ENCODE measurements around the gene OTOS. TPM values are rescaled to one million over a fixed set of nuclear protein-coding genes. Genes with fewer than 3 reads are reported as not detected.

The OTOS gene
- total RNA-seq, 1 donor from 2014 or later: not detected

- no peaks in the 10 kb centered on the region for H3K9me3 Mint-ChIP-seq (ENCODE audit: low read depth)
- H3K4me1 Mint-ChIP-seq (ENCODE audit: low read depth): no peaks in the 10 kb centered on the region
- peaks cover 24% of the 10 kb centered on the region for H3K27me3 Mint-ChIP-seq
- no peaks in the 10 kb centered on the region for H3K36me3 Mint-ChIP-seq (ENCODE audit: insufficient read depth)
- no peak for DNase-seq (ENCODE audit: low spot score, unreplicated experiment)
- H3K4me3 Mint-ChIP-seq (ENCODE audit: low read depth): no peak overlapping the region
- no peak overlapping the region for H3K27ac Mint-ChIP-seq
- no peak for TF ChIP-seq CTCF (IDR thresholded peaks at IDR 0.05; ENCODE audit: unreplicated experiment)
These were observed 15.4 kb upstream of the OTOS start for GRCh38 chr2:240155745-240156390.

- TF ChIP-seq CTCF (IDR thresholded peaks at IDR 0.05; ENCODE audit: unreplicated experiment): no peak
- Mint-ChIP-seq H3K36me3 (ENCODE audit: insufficient read depth) (no peaks in the 10 kb centered on the region), H3K27ac (no peak overlapping the region), H3K4me1 (ENCODE audit: low read depth) (no peaks in the 10 kb centered on the region), H3K4me3 (ENCODE audit: low read depth) (no peak overlapping the region), H3K27me3 (peaks cover 24% of the 10 kb centered on the region), H3K9me3 (ENCODE audit: low read depth) (no peaks in the 10 kb centered on the region)
- DNase-seq (ENCODE audit: low spot score, unreplicated experiment): no peak
These were observed 14.7 kb upstream of the OTOS start for GRCh38 chr2:240155048-240155744.

GRCh38 chr2:240154606-240155005 is 14.1 kb upstream of the OTOS start:
- Mint-ChIP-seq H3K27ac (no peak overlapping the region), H3K36me3 (ENCODE audit: insufficient read depth) (no peaks in the 10 kb centered on the region), H3K9me3 (ENCODE audit: low read depth) (no peaks in the 10 kb centered on the region), H3K27me3 (peaks cover 26% of the 10 kb centered on the region), H3K4me3 (ENCODE audit: low read depth) (no peak overlapping the region), H3K4me1 (ENCODE audit: low read depth) (no peaks in the 10 kb centered on the region)
- TF ChIP-seq CTCF (IDR thresholded peaks at IDR 0.05; ENCODE audit: unreplicated experiment): no peak
- DNase-seq (ENCODE audit: low spot score, unreplicated experiment): no peak

- Mint-ChIP-seq H3K27ac (no peak overlapping the region), H3K9me3 (ENCODE audit: low read depth) (no peaks in the 10 kb centered on the region), H3K36me3 (ENCODE audit: insufficient read depth) (no peaks in the 10 kb centered on the region), H3K4me3 (ENCODE audit: low read depth) (no peak overlapping the region), H3K27me3 (peaks cover 26% of the 10 kb centered on the region), H3K4me1 (ENCODE audit: low read depth) (no peaks in the 10 kb centered on the region)
- DNase-seq (ENCODE audit: low spot score, unreplicated experiment): no peak
- TF ChIP-seq CTCF (IDR thresholded peaks at IDR 0.05; ENCODE audit: unreplicated experiment): no peak
These were observed 13.0 kb upstream of the OTOS start for GRCh38 chr2:240153418-240153817.

- H3K9me3 Mint-ChIP-seq (ENCODE audit: low read depth): no peaks in the 10 kb centered on the region
- H3K4me3 Mint-ChIP-seq (ENCODE audit: low read depth): no peak overlapping the region
- TF ChIP-seq CTCF (IDR thresholded peaks at IDR 0.05; ENCODE audit: unreplicated experiment): no peak
- no peaks in the 10 kb centered on the region for H3K36me3 Mint-ChIP-seq (ENCODE audit: insufficient read depth)
- H3K4me1 Mint-ChIP-seq (ENCODE audit: low read depth): no peaks in the 10 kb centered on the region
- H3K27me3 Mint-ChIP-seq: peaks cover 33% of the 10 kb centered on the region
- DNase-seq (ENCODE audit: low spot score, unreplicated experiment): no peak
- no peak overlapping the region for H3K27ac Mint-ChIP-seq
These were observed 11.1 kb upstream of the OTOS start for GRCh38 chr2:240151477-240152031.

Data from progenitor cell of endocrine pancreas (in vitro differentiated cells).